Myocyte (in vitro differentiated cells): Measurements from ENCODE around the gene GRIK1. TPM values are rescaled to one million over a fixed set of nuclear protein-coding genes. Genes with fewer than 3 reads are reported as not detected.

Experiments
- DNase-seq: peaks from one replicate; pipeline ENCODE4 v3.0.0-alpha.2; 2012; ENCODE audit warnings: low read depth
- total RNA-seq: library from RNA; depleted of rRNA; stranded (reverse); fragments of >200 nt; gene quantifications from 2 replicates; pipeline ENCODE4 v1.2.3, GENCODE V29; 2014

Gene GRIK1
- total RNA-seq, 1 donor from 2014 or later, result 0.16 TPM

DNA sequence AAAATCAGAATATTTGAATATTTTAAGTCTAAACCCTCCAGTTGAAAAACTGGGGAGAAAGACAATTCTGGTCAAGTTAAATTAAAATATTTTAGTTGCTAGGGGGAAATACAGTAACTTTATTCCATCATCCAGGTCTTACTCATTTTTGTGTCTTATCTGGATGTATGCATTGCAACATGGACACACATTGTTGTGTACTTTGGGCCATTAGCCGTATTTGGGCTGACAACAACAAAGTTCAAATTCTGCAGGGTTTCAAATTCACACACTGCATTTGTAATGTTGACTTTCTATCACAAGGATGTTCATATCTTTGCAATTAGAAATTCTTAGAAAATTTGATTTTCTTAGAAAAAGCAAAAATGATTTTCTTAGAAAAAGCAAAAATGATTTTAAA lies 391.8 kb downstream of the GRIK1 start:
- DNase-seq, result no peak

DNA sequence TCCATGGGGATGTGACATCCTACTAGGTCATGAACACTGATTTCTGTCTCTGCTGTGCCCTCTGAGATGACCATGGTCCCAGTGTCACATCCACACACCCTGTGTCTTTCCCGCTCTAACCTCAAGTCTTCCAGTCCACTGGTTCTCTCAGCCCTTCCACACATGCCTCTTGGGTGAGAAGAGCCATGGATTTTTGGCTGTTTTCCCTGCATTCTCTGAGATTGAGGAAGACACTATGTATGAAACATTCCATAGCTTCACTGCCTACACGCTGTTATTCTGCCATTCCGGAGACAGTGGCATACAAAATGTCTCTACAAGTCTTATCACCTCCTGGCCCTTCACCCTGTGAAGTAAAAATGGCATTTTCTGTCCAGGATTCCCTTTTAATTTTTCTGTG lies 393.7 kb downstream of the GRIK1 start:
- no peak for DNase-seq

- no peak for DNase-seq
Measured at GRCh38 chr21:29540289-29540688, 399.5 kb downstream of the GRIK1 start.

DNA sequence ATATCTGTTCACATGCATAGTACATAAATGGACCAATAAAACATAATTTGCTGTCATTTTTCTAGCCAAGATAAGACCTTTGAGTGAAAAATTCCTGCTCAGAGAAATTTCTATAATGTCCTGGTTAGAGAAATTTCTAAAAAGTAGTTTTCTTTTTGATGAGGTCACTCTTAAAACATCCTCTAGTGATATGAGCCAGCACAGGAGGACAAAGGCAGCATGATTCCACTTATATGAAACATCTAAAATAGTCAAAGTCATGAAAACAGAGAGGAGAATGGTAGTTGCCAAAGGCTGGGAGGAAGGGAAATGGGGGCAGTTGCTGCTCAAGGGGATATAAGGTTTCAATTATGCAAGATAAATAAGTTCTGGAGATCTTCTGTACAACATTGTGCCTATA lies 401.7 kb downstream of the GRIK1 start:
- no peak for DNase-seq

DNA sequence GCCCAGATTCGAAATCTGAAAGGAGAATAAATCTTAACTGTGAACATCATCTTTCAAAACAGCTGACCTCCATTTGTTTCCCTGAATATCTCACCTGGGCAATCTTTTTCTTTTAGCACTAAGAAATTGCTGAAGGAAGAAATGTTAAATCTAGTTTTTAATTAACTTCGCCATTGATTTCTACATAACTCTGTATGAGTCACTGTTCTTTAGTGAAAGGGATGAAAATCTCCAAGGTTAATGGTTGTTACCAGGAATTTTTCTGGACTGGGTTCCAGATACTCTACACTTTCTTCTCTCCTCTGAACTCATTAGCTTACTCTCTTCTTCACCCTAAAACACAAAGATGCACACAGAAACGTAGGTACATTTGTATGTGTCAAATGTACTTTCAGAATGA lies 405.3 kb downstream of the GRIK1 start:
- no peak for DNase-seq

DNA sequence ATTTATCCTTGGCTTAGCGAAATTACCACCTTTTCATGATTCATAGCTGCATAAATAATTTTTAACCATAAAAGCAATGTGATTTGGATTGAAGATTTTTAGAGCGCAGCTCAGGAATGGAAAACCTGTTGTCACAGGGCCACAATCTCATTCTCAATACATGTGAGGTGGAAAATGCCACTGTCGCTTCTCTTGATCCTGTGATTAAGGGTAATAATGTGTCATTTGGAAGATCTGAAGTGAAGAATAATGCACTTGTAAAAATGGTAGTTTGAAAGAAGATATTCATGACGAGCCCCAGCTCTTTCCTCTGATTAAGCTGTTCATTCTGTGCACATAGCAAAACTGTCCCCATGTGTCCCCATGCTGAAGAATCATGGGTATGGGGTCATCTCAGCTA lies 410.7 kb downstream of the GRIK1 start:
- no peak for DNase-seq

GRCh38 chr21:29526545-29526944 lies 413.3 kb downstream of the GRIK1 start:
- no peak for DNase-seq

- DNase-seq, result no peak
Measured at GRCh38 chr21:29524055-29524454, 415.7 kb downstream of the GRIK1 start.

GRCh38 chr21:29523646-29524045 lies 416.1 kb downstream of the GRIK1 start:
- DNase-seq, result no peak

GRCh38 chr21:29521872-29522271 lies 417.9 kb downstream of the GRIK1 start:
- no peak for DNase-seq

- DNase-seq, result no peak
Measured at GRCh38 chr21:29520171-29520570, 419.6 kb downstream of the GRIK1 start.

DNA sequence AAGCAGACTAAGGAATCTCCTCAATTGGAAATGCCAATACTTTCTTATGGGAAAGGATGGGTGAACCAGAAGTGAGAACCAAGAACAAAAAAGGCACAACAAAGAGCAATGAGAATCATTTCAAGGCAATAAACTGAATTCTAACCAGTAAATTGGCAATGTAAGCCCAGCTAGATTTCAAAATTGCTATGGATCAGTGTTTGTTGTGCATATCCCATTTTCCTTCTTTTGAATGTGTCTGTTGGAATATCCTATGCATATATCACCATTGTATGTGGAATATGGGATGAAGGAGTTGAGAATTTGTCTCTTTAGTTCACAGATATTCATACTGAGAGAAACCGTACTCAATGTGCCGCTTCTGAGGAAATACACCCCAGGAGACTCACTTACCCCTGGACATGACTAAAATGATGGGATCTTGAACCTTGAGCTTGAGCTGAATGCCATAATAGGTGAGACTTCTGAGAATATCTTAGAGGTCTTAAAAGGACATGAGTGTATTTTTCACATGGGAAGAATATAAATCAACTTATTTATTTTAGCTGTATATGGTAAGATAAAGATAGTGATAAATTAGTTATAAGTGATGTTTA lies 425.0 kb downstream of the GRIK1 start:
- DNase-seq, result no peak

GRCh38 chr21:29513535-29513934 lies 426.3 kb downstream of the GRIK1 start:
- no peak for DNase-seq

GRCh38 chr21:29511096-29511495 lies 428.7 kb downstream of the GRIK1 start:
- no peak for DNase-seq

DNA sequence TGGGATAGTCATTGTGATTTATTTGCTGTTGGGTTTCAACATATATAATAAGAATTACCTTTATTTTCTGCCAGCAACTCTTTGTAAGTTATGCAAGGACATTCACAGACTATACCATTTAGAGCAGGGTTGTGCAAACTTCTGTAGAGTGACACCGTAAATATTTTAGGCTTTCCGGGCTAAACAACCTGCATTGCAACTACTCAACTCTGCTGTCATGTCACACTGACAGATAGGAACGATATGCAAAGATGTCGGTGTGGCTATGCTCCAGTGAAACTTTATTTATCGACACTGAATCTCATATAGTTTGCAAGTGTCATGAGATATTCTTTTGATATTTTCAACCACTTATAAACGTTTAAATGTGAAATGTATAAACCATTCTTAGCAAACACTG lies 430.7 kb downstream of the GRIK1 start:
- DNase-seq, result no peak

DNA sequence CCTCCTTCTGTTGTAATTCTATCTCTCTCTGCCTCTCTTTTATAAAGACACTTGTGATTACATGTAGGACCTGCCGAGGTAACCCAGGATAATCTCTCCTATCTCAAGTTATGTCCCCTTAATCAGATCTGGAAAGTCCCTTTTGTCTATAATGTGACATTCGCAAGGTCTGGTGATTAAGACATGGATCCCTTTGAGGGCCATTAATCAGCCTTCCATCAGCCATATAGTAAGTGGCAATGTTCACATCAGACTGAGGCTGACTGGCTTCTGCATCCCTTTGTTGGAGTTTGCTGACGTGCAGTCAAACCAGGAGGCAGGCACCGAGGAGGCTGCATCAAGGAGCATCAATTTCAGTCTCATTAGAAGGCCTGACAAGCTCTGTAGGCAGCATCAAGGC lies 431.5 kb downstream of the GRIK1 start:
- no peak for DNase-seq

GRCh38 chr21:29506947-29507346 lies 432.8 kb downstream of the GRIK1 start:
- DNase-seq, result no peak

GRCh38 chr21:29506214-29506613 lies 433.6 kb downstream of the GRIK1 start:
- DNase-seq, result no peak

DNA sequence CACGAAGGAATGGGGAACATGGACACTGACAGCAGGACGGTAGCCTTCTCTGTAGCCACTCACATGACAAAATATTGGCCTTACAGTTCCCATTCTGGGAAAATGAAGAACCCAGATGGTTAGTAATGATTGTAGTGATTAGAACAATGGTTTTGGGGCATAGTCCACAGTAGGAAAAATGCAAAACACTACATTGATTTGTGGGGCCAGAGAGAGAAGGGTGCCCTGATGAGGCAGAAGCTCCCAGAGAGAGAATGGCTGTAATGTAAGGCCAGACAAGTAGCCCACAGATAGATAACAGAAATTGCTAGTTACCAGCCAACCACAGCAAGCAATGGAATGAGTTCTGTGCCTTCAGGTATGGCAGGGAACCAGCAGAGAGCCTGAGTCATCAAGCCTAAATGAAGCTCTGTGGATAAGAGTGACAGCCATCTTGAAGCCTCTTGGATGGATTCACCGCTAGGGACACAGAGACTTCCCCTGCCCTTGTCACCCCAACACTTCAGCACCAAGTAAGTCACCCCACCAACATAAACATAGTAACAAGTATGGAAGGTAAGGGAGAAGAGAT lies 435.0 kb downstream of the GRIK1 start:
- DNase-seq, result peak; percentile 81

- DNase-seq, result no peak
Measured at GRCh38 chr21:29501451-29501850, 438.3 kb downstream of the GRIK1 start.

DNA sequence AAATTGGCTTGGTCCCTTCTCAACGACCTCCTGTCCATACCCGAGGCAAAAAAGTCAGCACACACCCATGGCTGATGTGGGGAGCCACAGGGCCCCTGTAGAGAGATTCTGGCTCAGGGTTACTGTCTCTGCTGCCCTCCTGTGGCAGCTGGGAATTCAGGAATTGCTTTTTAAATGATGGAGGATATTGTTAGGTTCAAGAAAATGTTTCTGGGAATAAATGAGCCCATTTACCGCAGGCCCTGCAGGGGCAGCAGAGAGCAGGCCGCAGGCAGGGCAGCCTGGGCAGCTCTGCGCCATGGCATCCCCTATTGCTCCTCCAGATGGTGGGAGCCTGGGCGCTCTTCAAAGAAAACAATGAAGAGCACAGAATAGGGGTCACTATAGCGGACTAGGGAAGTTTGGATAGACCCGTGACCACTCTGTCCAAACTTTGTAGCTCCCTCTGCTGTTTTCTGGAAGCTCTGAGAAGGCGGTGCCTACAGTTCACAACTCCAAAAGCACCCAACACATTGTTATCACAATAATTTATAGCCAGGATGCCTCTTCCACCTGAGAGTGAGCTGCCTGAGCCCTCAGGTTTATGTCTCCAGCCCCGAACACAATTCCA lies 440.0 kb downstream of the GRIK1 start:
- DNase-seq, result no peak

DNA sequence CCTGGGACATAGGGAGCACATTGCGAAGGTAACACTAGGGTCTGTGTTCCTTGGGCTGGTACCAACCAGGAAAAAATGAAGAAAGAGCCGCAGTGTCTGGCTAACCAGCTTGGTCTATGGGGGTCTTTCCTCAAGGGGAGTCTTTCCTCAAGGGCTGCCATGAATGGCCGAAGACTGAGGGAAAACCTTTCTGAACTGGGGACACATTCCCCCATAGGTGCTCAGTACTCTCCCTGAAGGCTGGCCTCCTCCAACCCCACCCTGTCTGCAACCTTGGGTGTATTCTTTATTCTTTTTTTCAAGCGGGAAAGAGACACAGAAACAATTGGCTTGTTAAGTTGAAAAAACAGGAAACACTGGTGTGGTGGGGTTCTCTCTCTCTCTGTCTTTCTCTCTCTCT lies 440.6 kb downstream of the GRIK1 start:
- DNase-seq, result no peak

- no peak for DNase-seq
Measured at GRCh38 chr21:29496337-29496736, 443.5 kb downstream of the GRIK1 start.
